Measurements from ENCODE around the gene CDYL2. TPM values are rescaled to one million over a fixed set of nuclear protein-coding genes. Genes with fewer than 3 reads are reported as not detected.
"Not testable (repeated sequence)": the region's sequence is repeated elsewhere in the genome, so short reads cannot be mapped to it uniquely, and the experiment has no call there.

Gene CDYL2
- total RNA-seq, 1 donor from 2014 or later: 34.1 TPM

DNA sequence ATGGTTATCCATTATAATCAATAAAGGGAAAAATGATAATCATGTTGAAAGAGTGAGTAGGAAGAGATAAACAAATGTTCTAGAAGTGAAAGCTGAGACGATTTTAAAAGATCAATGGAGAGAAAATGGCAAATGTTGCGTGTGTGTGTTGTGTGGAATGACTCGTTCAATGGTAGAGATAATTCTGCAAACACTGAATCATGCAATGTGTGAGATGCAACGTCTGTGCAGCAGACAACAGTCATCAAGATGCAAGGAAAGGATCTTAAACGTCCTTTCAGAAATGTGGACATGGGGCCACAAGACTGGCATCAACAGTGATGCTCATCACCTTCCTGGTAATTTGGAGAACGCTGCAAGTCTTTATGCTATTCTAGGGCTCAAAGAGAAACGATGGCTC lies 124.4 kb downstream of the CDYL2 start:
- DNase-seq (ENCODE audit: extremely low read depth, low read depth, low spot score): no peak

DNA sequence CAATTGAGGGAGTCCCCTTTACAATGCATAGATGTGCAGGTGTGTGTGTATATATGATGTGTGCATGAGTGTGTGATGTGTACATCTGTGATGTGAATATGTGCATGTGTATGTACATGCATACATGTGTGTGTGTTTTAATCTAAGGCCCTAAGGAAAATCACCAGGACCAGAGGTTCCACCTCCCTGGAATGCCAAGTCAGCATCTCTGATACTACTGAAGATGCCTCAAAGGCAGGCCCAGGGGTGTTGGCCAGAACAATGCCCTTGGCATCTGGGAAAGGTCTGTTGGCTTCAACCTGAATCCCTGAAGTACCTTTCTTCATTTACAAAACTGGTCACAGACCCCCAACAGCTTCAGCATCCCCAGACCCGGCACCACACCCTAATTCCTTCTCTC lies 129.5 kb downstream of the CDYL2 start:
- no peak for DNase-seq (ENCODE audit: extremely low read depth, low read depth, low spot score)

GRCh38 chr16:80672379-80672778 lies 132.0 kb downstream of the CDYL2 start:
- no peak for DNase-seq (ENCODE audit: extremely low read depth, low read depth, low spot score)

DNA sequence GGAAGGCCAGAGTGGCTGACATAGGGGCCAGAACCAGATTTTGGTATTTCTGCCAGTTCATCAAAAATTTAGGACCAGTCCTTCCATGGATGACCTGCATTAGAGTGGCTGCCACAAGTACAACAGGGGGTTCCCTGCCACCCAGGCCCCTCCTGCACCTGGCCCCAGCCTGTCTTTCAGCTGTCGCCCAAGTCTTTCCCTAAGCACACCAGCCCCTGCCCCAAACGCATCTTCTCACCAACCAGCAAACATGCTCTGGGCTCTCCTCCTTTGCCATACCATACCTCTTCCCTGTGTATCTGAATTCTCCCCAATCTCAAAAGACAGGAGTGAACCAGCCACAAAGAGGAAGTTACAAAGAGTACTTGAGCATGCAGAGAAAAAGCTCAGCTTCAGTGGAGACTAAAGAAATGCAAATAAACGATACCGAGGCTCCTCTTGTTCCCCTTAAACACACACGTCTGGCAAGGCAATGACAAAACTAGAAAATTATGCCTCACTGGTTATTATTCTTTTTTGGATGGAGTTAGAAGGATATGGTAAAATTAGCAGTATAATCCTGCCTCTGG lies 133.0 kb downstream of the CDYL2 start:
- no peak for DNase-seq (ENCODE audit: extremely low read depth, low read depth, low spot score)

DNA sequence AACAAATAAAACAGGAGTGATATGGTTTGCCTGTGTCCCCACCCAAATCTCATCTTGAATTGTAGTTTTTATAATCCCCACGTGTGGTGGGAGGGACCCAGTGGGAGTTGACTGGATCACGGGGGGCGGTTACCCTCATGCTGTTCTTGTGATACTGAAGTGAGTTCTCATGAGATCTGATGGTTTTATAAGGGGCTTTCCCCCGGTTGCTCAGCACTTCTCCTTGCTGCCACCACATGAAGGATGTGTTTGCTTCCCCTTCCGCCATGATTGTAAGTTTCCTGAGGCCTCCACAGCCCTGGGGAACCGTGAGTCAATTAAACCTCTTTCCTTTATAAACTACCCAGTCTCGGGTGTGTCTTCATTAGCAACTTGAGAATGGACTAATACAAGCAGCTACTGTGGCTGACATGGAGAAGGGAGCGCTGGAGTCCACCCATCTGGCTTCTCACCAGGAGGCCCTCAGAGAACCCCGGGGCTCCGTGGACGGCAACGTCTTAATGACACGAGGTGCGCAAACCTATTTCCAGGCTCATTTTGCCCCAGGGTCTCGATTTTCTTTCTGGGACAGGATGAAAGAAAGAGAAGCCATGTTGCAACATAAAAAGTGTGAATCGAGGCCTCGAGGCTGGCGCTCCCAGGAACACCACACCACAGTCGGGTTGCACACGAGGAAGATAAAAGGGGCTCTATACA lies 134.1 kb downstream of the CDYL2 start:
- DNase-seq (ENCODE audit: extremely low read depth, low read depth, low spot score): no peak

GRCh38 chr16:80669673-80670072 lies 134.7 kb downstream of the CDYL2 start:
- DNase-seq (ENCODE audit: extremely low read depth, low read depth, low spot score): no peak

DNA sequence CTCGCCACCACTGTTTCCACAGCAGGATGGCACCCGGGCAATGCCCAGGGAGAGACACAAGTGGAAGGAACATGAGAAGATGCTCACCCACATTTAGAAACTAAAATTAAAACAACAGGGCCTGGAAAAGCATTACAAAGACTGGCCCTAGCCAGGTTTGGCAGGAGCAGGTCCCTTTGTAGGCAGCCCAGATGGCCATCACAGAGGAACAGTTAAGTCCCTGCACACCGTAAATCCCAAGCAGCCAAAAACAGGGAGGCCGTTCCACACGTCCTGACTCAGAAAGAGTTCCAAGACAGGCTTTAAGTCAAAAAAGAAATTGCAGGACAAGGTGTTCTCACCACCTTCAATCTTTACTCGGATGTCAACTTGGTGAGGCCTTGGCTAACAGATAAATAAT lies 136.5 kb downstream of the CDYL2 start:
- DNase-seq (ENCODE audit: extremely low read depth, low read depth, low spot score): no peak

- no peak for DNase-seq (ENCODE audit: extremely low read depth, low read depth, low spot score)
These were observed 137.2 kb downstream of the CDYL2 start for GRCh38 chr16:80667251-80667560.

- DNase-seq (ENCODE audit: extremely low read depth, low read depth, low spot score): no peak
These were observed 137.8 kb downstream of the CDYL2 start for GRCh38 chr16:80666378-80667250.

DNA sequence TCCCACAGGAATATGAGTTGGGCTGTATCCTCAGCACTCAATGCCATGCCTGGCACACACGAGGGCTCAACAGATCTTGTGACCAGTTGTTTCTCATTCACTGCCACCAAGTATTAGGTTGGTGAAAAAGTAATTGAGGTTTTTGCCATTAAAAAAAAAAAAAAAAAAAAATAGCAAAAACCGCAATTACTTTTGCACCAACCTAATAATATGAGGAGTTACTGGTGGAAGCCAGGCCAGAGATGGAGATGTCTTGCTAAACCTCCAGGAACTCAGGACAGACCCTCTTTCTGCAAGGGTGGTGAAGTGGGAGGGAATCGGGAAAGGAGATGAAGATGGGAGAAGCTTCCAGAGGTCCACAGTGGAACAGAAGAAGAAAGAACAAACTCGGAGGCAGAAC lies 139.0 kb downstream of the CDYL2 start:
- no peak for DNase-seq (ENCODE audit: extremely low read depth, low read depth, low spot score)

DNA sequence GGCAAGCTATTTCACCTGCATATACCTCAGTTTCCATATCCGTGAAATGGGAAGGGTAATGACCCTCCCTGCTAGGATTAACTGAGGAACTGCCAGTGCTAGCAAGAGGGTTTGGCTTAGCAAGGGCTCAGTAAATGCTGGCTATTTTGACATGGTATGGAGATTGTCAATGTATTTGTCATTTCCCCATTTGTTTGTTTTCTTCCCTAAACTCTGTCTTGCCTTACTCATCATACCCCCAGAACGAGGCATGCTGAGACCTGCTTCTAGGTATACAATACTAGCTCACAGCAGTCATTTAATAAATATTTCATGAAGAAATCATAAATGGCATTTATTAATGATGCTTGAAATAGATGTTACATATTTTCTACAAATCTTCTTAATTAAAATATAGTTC lies 139.6 kb downstream of the CDYL2 start:
- DNase-seq (ENCODE audit: extremely low read depth, low read depth, low spot score): no peak

GRCh38 chr16:80664226-80664625 lies 140.2 kb downstream of the CDYL2 start:
- DNase-seq (ENCODE audit: extremely low read depth, low read depth, low spot score): no peak

DNA sequence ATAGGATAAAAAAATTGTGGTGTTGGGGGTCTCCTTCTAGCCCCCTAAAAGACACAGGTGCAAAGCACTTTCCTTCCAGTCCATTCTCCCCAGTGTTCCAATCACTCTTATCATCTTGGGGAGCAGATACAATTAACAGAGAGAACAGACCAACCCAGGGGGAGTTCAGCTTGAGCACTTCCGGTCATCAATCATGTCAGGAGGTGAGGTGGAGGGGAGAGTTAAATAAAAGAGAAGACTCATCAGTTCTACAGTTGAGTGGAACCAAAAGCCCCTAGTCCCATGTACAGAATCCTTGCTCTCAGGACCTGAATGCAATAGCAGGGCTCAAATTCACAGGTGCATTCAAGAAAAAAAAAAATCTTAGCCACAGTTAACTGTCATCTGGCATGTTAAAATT lies 141.3 kb downstream of the CDYL2 start:
- no peak for DNase-seq (ENCODE audit: extremely low read depth, low read depth, low spot score)

DNA sequence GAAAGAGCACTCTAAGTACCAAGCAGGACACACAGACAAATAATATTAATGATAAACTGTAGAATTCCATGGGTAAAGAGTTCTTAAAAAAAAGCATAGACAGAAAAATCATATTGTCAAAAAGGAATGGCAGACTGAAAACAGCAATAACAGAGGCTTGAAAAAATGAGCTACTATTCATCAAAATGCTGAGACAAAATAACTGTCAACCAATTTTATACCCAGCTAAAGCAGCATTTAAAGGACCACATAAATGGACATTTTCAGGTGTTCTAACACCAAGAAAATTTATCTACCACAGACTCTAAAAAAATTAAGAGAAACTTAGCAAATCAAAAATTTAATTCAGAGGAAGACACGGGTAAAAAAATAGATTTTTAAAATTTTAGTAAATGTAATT lies 144.5 kb downstream of the CDYL2 start:
- DNase-seq (ENCODE audit: extremely low read depth, low read depth, low spot score): no peak

- no peak for DNase-seq (ENCODE audit: extremely low read depth, low read depth, low spot score)
These were observed 147.7 kb downstream of the CDYL2 start for GRCh38 chr16:80656711-80657150.

DNA sequence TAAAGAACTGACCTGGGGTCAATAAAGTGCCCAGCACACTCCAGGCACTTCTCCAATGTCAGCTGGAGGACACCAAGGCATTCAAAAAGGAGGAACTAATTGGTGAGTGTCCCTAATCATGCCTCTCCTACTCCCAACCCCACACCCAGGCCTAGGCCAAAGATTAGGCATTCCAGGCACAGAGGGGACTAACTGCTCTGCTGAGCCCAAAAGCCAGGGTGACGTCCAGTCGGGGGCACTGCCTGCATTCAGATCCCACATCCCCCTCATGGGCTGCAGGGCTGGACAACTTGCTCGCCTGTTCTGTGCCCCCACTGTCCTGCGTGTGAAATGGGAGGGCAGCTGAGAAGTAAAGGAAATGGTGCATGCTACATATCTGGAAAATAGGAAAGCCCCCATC lies 148.2 kb downstream of the CDYL2 start:
- DNase-seq (ENCODE audit: extremely low read depth, low read depth, low spot score): no peak

DNA sequence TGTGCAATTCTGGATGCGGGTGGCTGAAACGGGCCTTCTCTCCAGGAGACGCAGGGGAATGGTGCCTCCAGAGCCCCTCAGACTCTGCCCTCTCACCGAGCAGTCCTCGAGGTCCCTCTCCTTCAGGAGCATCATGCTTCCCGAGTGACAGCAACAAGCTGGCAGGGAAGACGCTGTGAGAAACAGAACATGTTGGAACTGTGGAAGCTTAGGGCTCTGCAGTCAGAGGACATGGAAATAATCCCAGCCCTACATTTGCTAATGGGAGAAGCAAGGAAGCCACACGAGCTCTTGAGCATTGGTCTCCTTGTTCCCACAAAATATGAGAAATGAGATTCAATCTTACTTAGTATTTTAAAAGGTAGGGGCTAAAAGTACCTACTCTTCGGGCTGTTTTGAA lies 148.6 kb downstream of the CDYL2 start:
- DNase-seq (ENCODE audit: extremely low read depth, low read depth, low spot score): no peak

- no peak for DNase-seq (ENCODE audit: extremely low read depth, low read depth, low spot score)
These were observed 150.1 kb downstream of the CDYL2 start for GRCh38 chr16:80654094-80654862.

DNA sequence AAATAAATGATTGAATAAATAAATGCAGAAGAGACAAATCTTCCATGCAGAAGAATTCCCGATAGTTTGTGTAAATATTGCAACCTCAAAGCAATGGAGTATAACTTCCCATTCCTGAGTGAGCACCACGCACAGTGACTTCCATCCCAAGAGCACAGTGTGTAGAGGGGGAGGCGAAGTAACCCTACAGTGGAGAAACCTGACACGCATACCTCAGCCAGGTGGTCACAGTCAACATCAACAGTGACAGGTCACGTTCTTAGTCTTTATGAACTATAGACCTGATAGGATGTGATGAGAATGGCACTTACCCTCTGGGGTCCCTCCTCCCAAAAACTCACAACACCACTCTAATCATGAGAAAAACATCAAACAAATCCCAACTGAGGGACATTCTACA lies 152.0 kb downstream of the CDYL2 start:
- no peak for DNase-seq (ENCODE audit: extremely low read depth, low read depth, low spot score)

GRCh38 chr16:80650281-80650680 lies 154.1 kb downstream of the CDYL2 start:
- not testable (repeated sequence) for DNase-seq (ENCODE audit: extremely low read depth, low read depth, low spot score)

- DNase-seq (ENCODE audit: extremely low read depth, low read depth, low spot score): no peak
These were observed 164.1 kb downstream of the CDYL2 start for GRCh38 chr16:80640316-80640715.
